HG03354 (cell line): ENCODE data around the gene TINAG.

Experiments used
- ATAC-seq: cut with Tn5 transposase; IDR thresholded peaks from one replicate; pipeline ENCODE4 v1.9.1; 2021; ENCODE audit warnings: mild to moderate bottlenecking; ENCODE audit not compliant: unreplicated experiment, poor library complexity, severe bottlenecking

The TINAG gene

GRCh38 chr6:54404791-54405190, 96.5 kb downstream of the TINAG start:
- no peak for ATAC-seq

GRCh38 chr6:54411767-54412166, 103.5 kb downstream of the TINAG start:
- ATAC-seq: no peak

GRCh38 chr6:54415517-54415916, 107.3 kb downstream of the TINAG start:
- no peak for ATAC-seq

- no peak for ATAC-seq
Measured at GRCh38 chr6:54419885-54420284, 111.6 kb downstream of the TINAG start.

- no peak for ATAC-seq
Measured at GRCh38 chr6:54426995-54427394, 118.8 kb downstream of the TINAG start.

- no peak for ATAC-seq
Measured at GRCh38 chr6:54427396-54427937, 119.2 kb downstream of the TINAG start.

GRCh38 chr6:54428431-54428830, 120.2 kb downstream of the TINAG start:
- peak; percentile 94 for ATAC-seq

- ATAC-seq: no peak
Measured at GRCh38 chr6:54431466-54431865, 123.2 kb downstream of the TINAG start.
